ENCODE data around the gene ZBTB40. TPM values are rescaled to one million over a fixed set of nuclear protein-coding genes. Genes with fewer than 3 reads are reported as not detected.

The ZBTB40 gene
- total RNA-seq, 1 donor, result 15.5 TPM

GRCh38 chr1:22551591-22551990 is 99.9 kb downstream of the ZBTB40 start:
- TF ChIP-seq, protein P1, sequence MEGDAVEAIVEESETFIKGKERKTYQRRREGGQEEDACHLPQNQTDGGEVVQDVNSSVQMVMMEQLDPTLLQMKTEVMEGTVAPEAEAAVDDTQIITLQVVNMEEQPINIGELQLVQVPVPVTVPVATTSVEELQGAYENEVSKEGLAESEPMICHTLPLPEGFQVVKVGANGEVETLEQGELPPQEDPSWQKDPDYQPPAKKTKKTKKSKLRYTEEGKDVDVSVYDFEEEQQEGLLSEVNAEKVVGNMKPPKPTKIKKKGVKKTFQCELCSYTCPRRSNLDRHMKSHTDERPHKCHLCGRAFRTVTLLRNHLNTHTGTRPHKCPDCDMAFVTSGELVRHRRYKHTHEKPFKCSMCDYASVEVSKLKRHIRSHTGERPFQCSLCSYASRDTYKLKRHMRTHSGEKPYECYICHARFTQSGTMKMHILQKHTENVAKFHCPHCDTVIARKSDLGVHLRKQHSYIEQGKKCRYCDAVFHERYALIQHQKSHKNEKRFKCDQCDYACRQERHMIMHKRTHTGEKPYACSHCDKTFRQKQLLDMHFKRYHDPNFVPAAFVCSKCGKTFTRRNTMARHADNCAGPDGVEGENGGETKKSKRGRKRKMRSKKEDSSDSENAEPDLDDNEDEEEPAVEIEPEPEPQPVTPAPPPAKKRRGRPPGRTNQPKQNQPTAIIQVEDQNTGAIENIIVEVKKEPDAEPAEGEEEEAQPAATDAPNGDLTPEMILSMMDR (IDR thresholded peaks at IDR 0.05; ENCODE audit: insufficient read depth, low read depth, low read length), result no peak
- no peak for DNase-seq (ENCODE audit: low read depth)
- H3K4me3 ChIP-seq (ENCODE audit: low read depth, low read length), result no peak overlapping the region

DNA sequence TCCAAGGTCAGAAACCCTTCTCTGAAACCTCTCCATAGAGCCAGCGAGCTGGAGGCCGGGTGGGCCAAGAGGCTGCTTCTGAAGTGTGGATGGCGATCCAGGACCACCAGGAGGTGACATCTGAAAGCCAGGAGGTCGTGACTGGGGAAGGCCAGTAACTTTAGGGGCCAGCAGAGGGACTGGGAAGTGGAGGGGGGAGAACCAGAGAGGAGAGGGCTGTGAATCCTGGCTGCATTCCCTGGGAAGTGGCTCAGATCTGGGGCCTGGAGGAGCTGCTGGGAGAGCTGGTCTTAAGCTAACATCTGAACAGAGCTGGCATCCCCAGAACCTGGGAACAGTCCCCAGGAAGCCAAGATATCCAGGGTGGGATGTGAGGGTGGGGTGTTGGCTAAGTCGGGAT is 100.4 kb downstream of the ZBTB40 start:
- DNase-seq (ENCODE audit: low read depth), result no peak
- H3K4me3 ChIP-seq (ENCODE audit: low read depth, low read length), result no peak overlapping the region
- TF ChIP-seq, protein P1 (IDR thresholded peaks at IDR 0.05; ENCODE audit: insufficient read depth, low read depth, low read length), result no peak

DNA sequence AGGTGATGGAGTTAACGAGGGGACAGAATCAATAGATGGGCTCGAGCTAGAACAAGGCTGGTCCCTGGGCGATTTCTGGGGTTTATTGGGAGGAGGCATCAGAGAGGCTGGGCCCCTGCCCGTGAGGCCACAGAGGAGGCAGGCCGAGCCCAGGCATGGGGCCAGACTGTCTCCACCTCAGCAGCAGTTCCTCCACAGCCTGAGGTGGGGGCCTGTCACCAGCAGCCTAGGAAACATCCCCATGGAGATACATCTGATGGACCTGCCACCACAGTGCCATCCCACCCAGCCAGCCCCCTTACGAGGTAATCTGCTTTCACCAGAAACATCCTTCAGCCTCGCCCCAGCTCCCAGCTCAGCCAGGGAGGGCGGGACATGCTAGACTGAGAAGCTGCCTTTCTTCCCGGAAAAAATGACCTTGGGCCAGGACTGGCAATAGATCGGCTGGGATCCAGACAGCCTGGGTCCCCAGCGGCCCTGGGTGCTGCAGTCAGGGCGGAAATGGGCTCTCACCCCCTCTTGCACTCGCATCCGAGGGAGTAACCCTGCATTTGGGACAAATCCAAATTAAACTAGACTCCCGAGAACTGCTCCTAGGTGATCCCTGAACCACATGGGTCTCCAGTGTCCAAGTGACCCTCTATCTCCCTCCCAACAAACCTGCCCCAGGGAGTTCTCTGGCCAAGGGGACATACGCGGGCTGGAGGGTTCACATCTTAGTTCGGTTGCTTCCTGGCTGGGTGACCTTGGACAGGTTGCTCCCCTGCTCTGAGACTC is 101.6 kb downstream of the ZBTB40 start:
- H3K4me3 ChIP-seq (ENCODE audit: low read depth, low read length), result no peak overlapping the region
- DNase-seq (ENCODE audit: low read depth), result no peak
- TF ChIP-seq, protein P1 (IDR thresholded peaks at IDR 0.05; ENCODE audit: insufficient read depth, low read depth, low read length), result no peak

GRCh38 chr1:22553991-22554522 is 102.4 kb downstream of the ZBTB40 start:
- TF ChIP-seq, protein P1 (IDR thresholded peaks at IDR 0.05; ENCODE audit: insufficient read depth, low read depth, low read length), result no peak
- no peak overlapping the region for H3K4me3 ChIP-seq (ENCODE audit: low read depth, low read length)
- DNase-seq (ENCODE audit: low read depth), result no peak

- TF ChIP-seq, protein P1 (IDR thresholded peaks at IDR 0.05; ENCODE audit: insufficient read depth, low read depth, low read length), result no peak
- DNase-seq (ENCODE audit: low read depth), result no peak
- no peak overlapping the region for H3K4me3 ChIP-seq (ENCODE audit: low read depth, low read length)
These were observed 103.7 kb downstream of the ZBTB40 start for GRCh38 chr1:22555371-22555656.

DNA sequence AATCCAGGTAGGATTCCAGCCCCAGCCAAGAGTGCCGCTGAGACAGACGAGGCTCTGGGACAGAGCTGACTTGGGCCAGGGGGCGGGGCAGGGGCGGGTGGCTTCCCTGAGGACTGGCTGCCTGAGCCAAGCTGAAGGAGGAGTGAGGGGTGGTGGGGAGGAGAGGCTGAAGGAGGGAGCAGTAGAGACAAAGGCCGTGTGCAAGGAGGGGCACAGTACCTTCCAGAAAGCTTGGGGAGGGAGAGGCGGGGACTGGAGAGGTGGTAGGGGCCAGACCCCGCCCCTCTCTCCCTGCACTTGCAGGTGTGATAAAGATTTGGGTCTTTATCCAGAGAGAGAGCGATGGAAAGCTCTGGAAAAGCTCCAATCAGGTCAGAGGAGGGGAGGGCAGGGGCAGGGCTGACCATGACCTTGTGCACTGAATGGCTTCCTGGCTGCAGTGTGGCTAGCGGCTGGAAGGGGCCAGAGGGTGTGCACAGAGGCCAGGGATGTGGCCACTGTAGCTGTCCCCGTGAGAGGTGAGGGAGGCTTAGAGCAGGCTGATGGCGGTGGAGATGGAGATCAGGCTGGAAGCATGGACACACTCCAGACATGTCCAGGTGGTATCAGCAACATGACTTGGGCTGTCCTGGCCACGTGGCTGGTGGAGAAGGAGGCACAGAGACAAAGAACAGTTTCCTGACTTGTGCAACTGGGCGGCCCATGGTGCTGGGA is 104.9 kb downstream of the ZBTB40 start:
- DNase-seq (ENCODE audit: low read depth), result no peak
- no peak overlapping the region for H3K4me3 ChIP-seq (ENCODE audit: low read depth, low read length)
- TF ChIP-seq, protein P1 (IDR thresholded peaks at IDR 0.05; ENCODE audit: insufficient read depth, low read depth, low read length), result no peak

Data from fibroblast of villous mesenchyme (primary cell).